HG03064 (cell line): ENCODE results near the gene TRAF3.

ENCODE experiments used
- ATAC-seq: cut with Tn5 transposase; IDR thresholded peaks from one replicate; pipeline ENCODE4 v1.9.1; 2021; ENCODE audit warnings: low read depth; ENCODE audit not compliant: unreplicated experiment

TRAF3 gene

GRCh38 chr14:102903248-102903888 is 126.1 kb downstream of the TRAF3 start:
- no peak for ATAC-seq

GRCh38 chr14:102903889-102904512 is 126.8 kb downstream of the TRAF3 start:
- no peak for ATAC-seq

GRCh38 chr14:102905116-102906108 is 128.2 kb downstream of the TRAF3 start:
- ATAC-seq: no peak

GRCh38 chr14:102906616-102907302 is 129.5 kb downstream of the TRAF3 start:
- no peak for ATAC-seq

GRCh38 chr14:102907303-102907844 is 130.1 kb downstream of the TRAF3 start:
- ATAC-seq: no peak

GRCh38 chr14:102907980-102908730 is 130.9 kb downstream of the TRAF3 start:
- no peak for ATAC-seq

GRCh38 chr14:102908766-102909455 is 131.7 kb downstream of the TRAF3 start:
- ATAC-seq: no peak

- ATAC-seq: no peak
Measured at GRCh38 chr14:102909462-102909861, 132.2 kb downstream of the TRAF3 start.

- ATAC-seq: no peak
Measured at GRCh38 chr14:102909911-102910310, 132.7 kb downstream of the TRAF3 start.

- ATAC-seq: no peak
Measured at GRCh38 chr14:102910442-102910841, 133.2 kb downstream of the TRAF3 start.

- no peak for ATAC-seq
Measured at GRCh38 chr14:102911541-102911951, 134.3 kb downstream of the TRAF3 start.

GRCh38 chr14:102911991-102912761 is 134.9 kb downstream of the TRAF3 start:
- no peak for ATAC-seq

GRCh38 chr14:102913341-102914211 is 136.3 kb downstream of the TRAF3 start:
- no peak for ATAC-seq

GRCh38 chr14:102914474-102915291 is 137.4 kb downstream of the TRAF3 start:
- no peak for ATAC-seq

- no peak for ATAC-seq
Measured at GRCh38 chr14:102915292-102916110, 138.3 kb downstream of the TRAF3 start.
